GM19023 (cell line): ENCODE results near the gene GRID1.

ENCODE experiments used
- ATAC-seq: cut with Tn5 transposase; IDR thresholded peaks from one replicate; pipeline ENCODE4 v1.9.1; 2021; ENCODE audit warnings: mild to moderate bottlenecking, moderate library complexity; ENCODE audit not compliant: unreplicated experiment

Gene GRID1

GRCh38 chr10:85648279-85648754 lies 718.3 kb downstream of the GRID1 start:
- ATAC-seq: no peak

GRCh38 chr10:85647741-85648140 lies 718.9 kb downstream of the GRID1 start:
- no peak for ATAC-seq

GRCh38 chr10:85645926-85646711 lies 720.5 kb downstream of the GRID1 start:
- no peak for ATAC-seq

- no peak for ATAC-seq
Observed at GRCh38 chr10:85645053-85645452, 721.5 kb downstream of the GRID1 start.

GRCh38 chr10:85643845-85644525 lies 722.6 kb downstream of the GRID1 start:
- no peak for ATAC-seq

GRCh38 chr10:85643171-85643844 lies 723.3 kb downstream of the GRID1 start:
- no peak for ATAC-seq

- ATAC-seq: no peak
Observed at GRCh38 chr10:85642421-85643170, 724.0 kb downstream of the GRID1 start.

GRCh38 chr10:85642082-85642420 lies 724.5 kb downstream of the GRID1 start:
- ATAC-seq: no peak

- no peak for ATAC-seq
Observed at GRCh38 chr10:85641479-85642009, 725.1 kb downstream of the GRID1 start.

- ATAC-seq: no peak
Observed at GRCh38 chr10:85638797-85639196, 727.8 kb downstream of the GRID1 start.

- ATAC-seq: no peak
Observed at GRCh38 chr10:85635650-85636049, 730.9 kb downstream of the GRID1 start.

- no peak for ATAC-seq
Observed at GRCh38 chr10:85624511-85624910, 742.1 kb downstream of the GRID1 start.

- ATAC-seq: no peak
Observed at GRCh38 chr10:85623758-85624157, 742.8 kb downstream of the GRID1 start.

- no peak for ATAC-seq
Observed at GRCh38 chr10:85623342-85623741, 743.3 kb downstream of the GRID1 start.

GRCh38 chr10:85622425-85622824 lies 744.2 kb downstream of the GRID1 start:
- no peak for ATAC-seq

GRCh38 chr10:85621562-85621961 lies 745.0 kb downstream of the GRID1 start:
- ATAC-seq: no peak

- no peak for ATAC-seq
Observed at GRCh38 chr10:85620807-85621206, 745.8 kb downstream of the GRID1 start.

GRCh38 chr10:85619832-85620231 lies 746.8 kb downstream of the GRID1 start:
- ATAC-seq: no peak

GRCh38 chr10:85618841-85619240 lies 747.8 kb downstream of the GRID1 start:
- ATAC-seq: no peak

- ATAC-seq: no peak
Observed at GRCh38 chr10:85617751-85618546, 748.6 kb downstream of the GRID1 start.
